ENCODE data around the gene SLC5A8. TPM values are rescaled to one million over a fixed set of nuclear protein-coding genes. Genes with fewer than 3 reads are reported as not detected.

SLC5A8 gene
- total RNA-seq, 1 experiment from 2014 or later: 0.07 TPM

DNA sequence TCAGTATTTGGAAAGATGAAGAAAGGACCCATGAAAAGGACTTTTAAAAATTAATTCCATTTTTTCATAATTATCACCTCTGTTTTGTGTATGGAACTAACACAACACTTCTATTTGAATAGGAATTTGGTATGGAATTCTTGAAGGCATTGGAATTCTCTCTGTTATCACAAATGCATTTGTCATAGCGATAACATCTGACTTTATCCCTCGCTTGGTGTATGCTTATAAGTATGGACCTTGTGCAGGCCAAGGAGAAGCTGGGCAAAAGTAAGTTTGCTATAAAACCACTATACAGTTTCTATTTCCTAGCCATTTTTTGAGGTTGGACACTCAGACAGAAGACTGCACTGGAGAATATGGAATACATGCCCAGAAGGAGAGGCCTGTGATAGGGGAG lies 98.6 kb downstream of the SLC5A8 start:
- Histone ChIP-seq H3K4me1 (ENCODE audit: insufficient read depth, low read length) (no peaks in the 10 kb centered on the region), H3K23ac (ENCODE audit: insufficient read length, low read depth, low read length) (no peak overlapping the region), H3K23me2 (ENCODE audit: insufficient read length, low read depth, low read length, poor library complexity, severe bottlenecking) (no peaks in the 10 kb centered on the region), H4K5ac (ENCODE audit: insufficient read length, low read depth, low read length) (no peak overlapping the region), H3K9me3 (ENCODE audit: control insufficient read depth, low read depth, low read length) (no peaks in the 10 kb centered on the region), H4K8ac (replicated peaks; ENCODE audit: insufficient read length, low read depth, low read length) (no peak overlapping the region), H3K27me3 (ENCODE audit: insufficient read depth, low read length) (no peaks in the 10 kb centered on the region), H3K14ac (ENCODE audit: insufficient read depth, low read length) (no peak overlapping the region), H3K4ac (ENCODE audit: low read depth, low read length) (no peak overlapping the region), H2AK5ac (ENCODE audit: insufficient read length, low read length) (no peak overlapping the region), H3K79me2 (ENCODE audit: insufficient read depth, low read length) (no peaks in the 10 kb centered on the region), H3K27ac (ENCODE audit: insufficient read length, low read depth, low read length) (no peak overlapping the region), H2BK20ac (ENCODE audit: low read depth, low read length, poor library complexity, severe bottlenecking) (no peak overlapping the region), H3K18ac (ENCODE audit: insufficient read length, low read depth, low read length) (no peak overlapping the region), H2BK120ac (ENCODE audit: low read depth, low read length, poor library complexity, severe bottlenecking) (no peak overlapping the region), H2BK5ac (ENCODE audit: insufficient read length, low read length) (no peak overlapping the region), H3K56ac (ENCODE audit: insufficient read length, low read depth, low read length) (no peak overlapping the region), H2AFZ (ENCODE audit: low read length) (no peak overlapping the region), H4K91ac (ENCODE audit: insufficient read length, low read depth, low read length) (no peak overlapping the region), H3K9ac (ENCODE audit: extremely low read depth, insufficient read length, low read length) (no peak overlapping the region), H4K20me1 (ENCODE audit: control insufficient read depth, insufficient read depth, insufficient read length) (no peaks in the 10 kb centered on the region), H3T11ph (ENCODE audit: low read length) (no peak overlapping the region), H2BK15ac (ENCODE audit: low read depth, low read length) (no peak overlapping the region), H3K79me1 (ENCODE audit: insufficient read depth, low read depth, low read length, poor library complexity, severe bottlenecking) (no peaks in the 10 kb centered on the region), H3K4me2 (ENCODE audit: insufficient read depth, insufficient read length, low read length) (no peak overlapping the region), H2BK12ac (ENCODE audit: insufficient read length, low read depth, low read length) (no peak overlapping the region)
- no peaks in the 10 kb centered on the region for H3K9me3 Mint-ChIP-seq
- H3K27me3 Mint-ChIP-seq (ENCODE audit: low read depth): no peaks in the 10 kb centered on the region
- TF ChIP-seq, protein P1, sequence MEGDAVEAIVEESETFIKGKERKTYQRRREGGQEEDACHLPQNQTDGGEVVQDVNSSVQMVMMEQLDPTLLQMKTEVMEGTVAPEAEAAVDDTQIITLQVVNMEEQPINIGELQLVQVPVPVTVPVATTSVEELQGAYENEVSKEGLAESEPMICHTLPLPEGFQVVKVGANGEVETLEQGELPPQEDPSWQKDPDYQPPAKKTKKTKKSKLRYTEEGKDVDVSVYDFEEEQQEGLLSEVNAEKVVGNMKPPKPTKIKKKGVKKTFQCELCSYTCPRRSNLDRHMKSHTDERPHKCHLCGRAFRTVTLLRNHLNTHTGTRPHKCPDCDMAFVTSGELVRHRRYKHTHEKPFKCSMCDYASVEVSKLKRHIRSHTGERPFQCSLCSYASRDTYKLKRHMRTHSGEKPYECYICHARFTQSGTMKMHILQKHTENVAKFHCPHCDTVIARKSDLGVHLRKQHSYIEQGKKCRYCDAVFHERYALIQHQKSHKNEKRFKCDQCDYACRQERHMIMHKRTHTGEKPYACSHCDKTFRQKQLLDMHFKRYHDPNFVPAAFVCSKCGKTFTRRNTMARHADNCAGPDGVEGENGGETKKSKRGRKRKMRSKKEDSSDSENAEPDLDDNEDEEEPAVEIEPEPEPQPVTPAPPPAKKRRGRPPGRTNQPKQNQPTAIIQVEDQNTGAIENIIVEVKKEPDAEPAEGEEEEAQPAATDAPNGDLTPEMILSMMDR (conservative IDR thresholded peaks at IDR 0.05): no peak
- no peak overlapping the region for H3K27ac Mint-ChIP-seq
- DNase-seq: no peak
- no peaks in the 10 kb centered on the region for H3K36me3 Mint-ChIP-seq (ENCODE audit: insufficient read depth in 1 of 3, low read depth in 3 of 3)
- no peaks in the 10 kb centered on the region for H3K4me1 Mint-ChIP-seq
- no CpG with 5 or more reads among the region's 2 CpGs for WGBS (ENCODE audit: extremely low coverage, insufficient read length, low lambda C conversion rate)
- H3K4me3 Mint-ChIP-seq: no peak overlapping the region
